ENCODE data around the gene LTA4H. TPM values are rescaled to one million over a fixed set of nuclear protein-coding genes. Genes with fewer than 3 reads are reported as not detected.

Gene LTA4H
- total RNA-seq, 6 experiments from 2014 or later: 19.0 to 32.5 (median 27.1) TPM

DNA sequence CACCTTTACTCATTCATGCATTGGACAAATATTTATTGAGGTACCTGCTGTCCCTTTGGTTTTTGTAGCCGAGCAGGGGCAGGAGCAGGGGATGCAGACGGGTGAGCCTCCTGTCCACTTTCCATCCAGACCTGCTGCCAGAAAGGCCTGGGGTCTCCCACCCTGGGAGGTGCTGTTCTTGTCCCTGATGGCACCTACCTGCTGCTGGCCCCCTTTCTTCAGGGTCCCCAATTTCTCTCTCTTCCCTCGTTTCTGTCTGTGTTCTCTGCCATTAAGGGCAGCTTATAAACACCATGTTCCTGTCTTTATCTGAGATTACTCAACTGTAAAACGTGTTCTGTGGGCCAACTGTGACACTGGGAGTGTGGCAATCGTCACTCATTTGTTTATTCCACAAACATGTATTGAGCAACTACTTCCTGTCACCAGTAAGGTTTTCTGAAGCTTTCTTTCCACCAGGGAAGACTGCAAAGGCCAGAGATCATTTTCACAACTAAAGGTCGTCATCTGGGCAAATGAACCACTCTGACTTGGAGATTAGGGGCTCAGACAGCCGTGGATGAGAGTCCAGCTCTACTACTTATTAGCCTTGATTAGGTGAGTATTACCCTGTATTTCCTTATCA is 39.2 kb downstream of the LTA4H start, which contains the start of gene HAL:
TSS of gene HAL (minus strand) at position 311 of the 625 bp plus-strand sequence. CDS start 434 bp downstream, outside the sequence.
- peak; percentile 40 to 81 (median 62) for ATAC-seq
- peak; percentile 57 for TF ChIP-seq POLR2A (IDR thresholded peaks at IDR 0.05)
- TF ChIP-seq, protein P1, sequence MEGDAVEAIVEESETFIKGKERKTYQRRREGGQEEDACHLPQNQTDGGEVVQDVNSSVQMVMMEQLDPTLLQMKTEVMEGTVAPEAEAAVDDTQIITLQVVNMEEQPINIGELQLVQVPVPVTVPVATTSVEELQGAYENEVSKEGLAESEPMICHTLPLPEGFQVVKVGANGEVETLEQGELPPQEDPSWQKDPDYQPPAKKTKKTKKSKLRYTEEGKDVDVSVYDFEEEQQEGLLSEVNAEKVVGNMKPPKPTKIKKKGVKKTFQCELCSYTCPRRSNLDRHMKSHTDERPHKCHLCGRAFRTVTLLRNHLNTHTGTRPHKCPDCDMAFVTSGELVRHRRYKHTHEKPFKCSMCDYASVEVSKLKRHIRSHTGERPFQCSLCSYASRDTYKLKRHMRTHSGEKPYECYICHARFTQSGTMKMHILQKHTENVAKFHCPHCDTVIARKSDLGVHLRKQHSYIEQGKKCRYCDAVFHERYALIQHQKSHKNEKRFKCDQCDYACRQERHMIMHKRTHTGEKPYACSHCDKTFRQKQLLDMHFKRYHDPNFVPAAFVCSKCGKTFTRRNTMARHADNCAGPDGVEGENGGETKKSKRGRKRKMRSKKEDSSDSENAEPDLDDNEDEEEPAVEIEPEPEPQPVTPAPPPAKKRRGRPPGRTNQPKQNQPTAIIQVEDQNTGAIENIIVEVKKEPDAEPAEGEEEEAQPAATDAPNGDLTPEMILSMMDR (IDR thresholded peaks at IDR 0.05): no peak
- H3K4me3 ChIP-seq: peak within 1 kb of the TSS; percentile 41 to 61 (median 61)
- H3K36me3 ChIP-seq: peaks cover 0 to 23% (median 3%) of the 10 kb centered on the region in 4 donors
- 18% methylated on average over 7 of the region's 7 CpGs for WGBS (ENCODE audit: insufficient coverage, low coverage, low lambda C conversion rate, missing lambda C conversion rate)
- H3K27ac ChIP-seq: peak within 1 kb of the TSS; percentile 67 to 89 (median 82)
- no peaks in the 10 kb centered on the region for H3K27me3 ChIP-seq
- H3K9me3 ChIP-seq: no peaks in the 10 kb centered on the region
- DNase-seq: peak; percentile 43 to 80 (median 75)
- H3K4me1 ChIP-seq: peaks cover 0 to 24% (median 3%) of the 10 kb centered on the region in 4 donors
- intact Hi-C loops (cut with DNase I): loop anchor here in 1 of 2 donors (5.0 to 10.0 kb wide), 2 partner anchors 79 to 431 kb away; no protein-coding TSS in a partner anchor

DNA sequence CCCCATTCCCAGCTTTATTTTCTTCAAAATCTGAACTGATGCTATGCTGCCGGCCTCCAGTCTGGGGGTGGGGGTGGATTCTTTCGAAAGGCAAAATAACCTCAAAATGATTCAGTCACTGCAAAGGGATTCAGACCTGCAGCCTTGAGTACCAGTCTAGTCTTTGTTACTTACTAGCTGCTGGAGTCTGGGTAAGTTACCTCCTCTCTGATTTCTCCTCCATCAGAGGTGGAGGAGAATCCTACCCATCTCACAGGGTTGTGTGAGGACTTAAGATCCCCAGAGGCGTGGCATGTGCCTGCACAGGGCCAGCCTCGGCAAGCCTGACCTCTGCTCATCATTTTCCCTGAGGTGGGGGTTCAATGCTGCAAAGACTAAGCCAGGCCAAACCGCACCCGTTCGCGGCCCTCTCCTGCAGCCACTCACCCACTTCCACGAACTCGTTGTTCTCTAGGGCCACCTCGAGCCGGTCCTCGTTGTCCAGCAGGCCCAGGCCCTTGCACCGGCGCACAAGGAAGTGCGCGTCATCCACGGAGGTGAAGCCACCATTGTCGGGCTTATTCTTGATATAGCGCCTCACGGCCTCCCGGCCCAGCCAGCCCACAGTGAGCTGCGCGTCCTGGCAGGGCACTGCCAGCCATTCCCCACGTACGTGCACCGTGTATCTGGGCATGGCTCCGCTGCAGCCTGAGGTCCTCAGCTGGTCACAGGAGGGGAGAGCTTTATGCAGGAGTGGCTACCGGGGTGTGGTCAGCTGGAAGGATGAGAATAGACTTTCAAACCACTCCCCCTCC is 40.0 kb downstream of the LTA4H start:
- Histone ChIP-seq H3K27ac (peak overlapping the region; percentile 67 to 89 (median 82)), H3K4me3 (peak overlapping the region; percentile 41 to 61 (median 61)), H3K9me3 (no peaks in the 10 kb centered on the region), H3K4me1 (peaks cover 0 to 24% (median 3%) of the 10 kb centered on the region in 4 donors), H3K36me3 (peaks cover 0 to 26% (median 3%) of the 10 kb centered on the region in 4 donors), H3K27me3 (no peaks in the 10 kb centered on the region)
- ATAC-seq: peak; percentile 45 to 80 (median 58)
- peak; percentile 55 to 79 (median 78) for DNase-seq
- TF ChIP-seq, protein P1 (IDR thresholded peaks at IDR 0.05): no peak
- peak; percentile 68 for TF ChIP-seq POLR2A (IDR thresholded peaks at IDR 0.05)
- 40% methylated on average over 12 of the region's 29 CpGs for WGBS (ENCODE audit: insufficient coverage, low coverage, low lambda C conversion rate, missing lambda C conversion rate)
- intact Hi-C loops (cut with DNase I): loop anchor here in 1 of 2 donors (5.0 to 10.0 kb wide), 2 partner anchors 78 to 431 kb away; no protein-coding TSS in a partner anchor

DNA sequence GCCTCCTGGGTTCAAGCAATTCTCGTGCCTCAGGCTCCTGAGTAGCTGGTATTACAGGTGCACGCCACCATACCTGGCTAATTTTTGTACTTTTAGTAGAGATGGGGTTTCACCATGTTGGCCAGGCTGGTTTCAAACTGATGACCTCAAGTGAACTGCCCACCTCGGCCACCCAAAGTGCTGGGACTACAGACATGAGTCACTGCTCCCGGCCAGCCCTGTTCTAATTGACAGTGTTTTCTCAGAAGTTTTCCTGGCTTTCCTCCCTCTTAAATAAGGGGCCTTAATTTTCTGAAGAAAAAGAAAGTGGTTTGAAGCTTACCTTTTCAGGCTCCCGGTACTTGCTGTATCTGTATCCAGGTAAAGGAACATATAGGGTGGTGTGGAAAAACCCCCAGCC is 40.9 kb downstream of the LTA4H start:
- Histone ChIP-seq H3K36me3 (peaks cover 0 to 34% (median 3%) of the 10 kb centered on the region in 4 donors), H3K27ac (peak overlapping the region in 1 of 3 donors; percentile 82), H3K27me3 (no peaks in the 10 kb centered on the region), H3K9me3 (no peaks in the 10 kb centered on the region), H3K4me3 (peak overlapping the region; percentile 41 to 61 (median 61)), H3K4me1 (peaks cover 0 to 24% (median 3%) of the 10 kb centered on the region in 4 donors)
- DNase-seq (peak in 1 of 3 donors; percentile 39), ATAC-seq (no peak)
- TF ChIP-seq, protein P1 (IDR thresholded peaks at IDR 0.05): no peak
- TF ChIP-seq POLR2A (IDR thresholded peaks at IDR 0.05): no peak
- WGBS (ENCODE audit: insufficient coverage, low coverage, low lambda C conversion rate, missing lambda C conversion rate): 76% methylated on average over 5 of the region's 5 CpGs
- intact Hi-C loops (cut with DNase I): loop anchor here in 1 of 2 donors (10.0 kb wide), 1 partner anchor 430 kb away; no protein-coding TSS in a partner anchor

DNA sequence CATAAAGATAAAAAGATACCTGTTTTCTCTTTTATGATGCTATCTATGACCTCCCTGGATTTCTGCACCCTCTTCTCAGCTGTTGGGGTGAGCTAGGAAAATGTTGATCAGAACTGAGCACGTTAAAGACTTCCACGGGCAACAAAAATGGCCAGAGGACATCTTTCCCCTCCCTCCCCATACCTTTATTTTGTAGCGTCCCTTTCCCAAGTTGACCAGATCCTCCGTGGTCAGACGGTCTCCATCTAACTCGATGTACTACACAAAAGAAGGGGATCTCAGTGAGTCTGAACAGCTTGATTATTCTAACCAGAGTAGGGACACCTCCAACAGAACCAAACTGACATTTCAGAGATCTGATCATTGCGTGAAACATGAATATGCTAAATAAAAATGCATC is 41.5 kb downstream of the LTA4H start:
- Histone ChIP-seq H3K4me1 (peaks cover 0 to 20% (median 3%) of the 10 kb centered on the region in 4 donors), H3K36me3 (peaks cover 0 to 40% (median 3%) of the 10 kb centered on the region in 4 donors), H3K9me3 (no peaks in the 10 kb centered on the region), H3K27ac (peak overlapping the region in 1 of 3 donors; percentile 82), H3K27me3 (no peaks in the 10 kb centered on the region), H3K4me3 (peak overlapping the region in 2 of 3 donors; percentile 61)
- intact Hi-C loops (cut with DNase I): loop anchor here in 1 of 2 donors (10.0 kb wide), 1 partner anchor 429 kb away; no protein-coding TSS in a partner anchor
- ATAC-seq (no peak), DNase-seq (no peak)
- no peak for TF ChIP-seq POLR2A (IDR thresholded peaks at IDR 0.05)
- TF ChIP-seq, protein P1 (IDR thresholded peaks at IDR 0.05): no peak
- WGBS (ENCODE audit: insufficient coverage, low coverage, low lambda C conversion rate, missing lambda C conversion rate): 89% methylated on average over 7 of the region's 7 CpGs
